GM21367 (cell line): ENCODE results near the gene ZMYM3.

Experiments used
- ATAC-seq: cut with Tn5 transposase; IDR thresholded peaks from one replicate; pipeline ENCODE4 v1.9.1; 2021; ENCODE audit not compliant: unreplicated experiment

The ZMYM3 gene

DNA sequence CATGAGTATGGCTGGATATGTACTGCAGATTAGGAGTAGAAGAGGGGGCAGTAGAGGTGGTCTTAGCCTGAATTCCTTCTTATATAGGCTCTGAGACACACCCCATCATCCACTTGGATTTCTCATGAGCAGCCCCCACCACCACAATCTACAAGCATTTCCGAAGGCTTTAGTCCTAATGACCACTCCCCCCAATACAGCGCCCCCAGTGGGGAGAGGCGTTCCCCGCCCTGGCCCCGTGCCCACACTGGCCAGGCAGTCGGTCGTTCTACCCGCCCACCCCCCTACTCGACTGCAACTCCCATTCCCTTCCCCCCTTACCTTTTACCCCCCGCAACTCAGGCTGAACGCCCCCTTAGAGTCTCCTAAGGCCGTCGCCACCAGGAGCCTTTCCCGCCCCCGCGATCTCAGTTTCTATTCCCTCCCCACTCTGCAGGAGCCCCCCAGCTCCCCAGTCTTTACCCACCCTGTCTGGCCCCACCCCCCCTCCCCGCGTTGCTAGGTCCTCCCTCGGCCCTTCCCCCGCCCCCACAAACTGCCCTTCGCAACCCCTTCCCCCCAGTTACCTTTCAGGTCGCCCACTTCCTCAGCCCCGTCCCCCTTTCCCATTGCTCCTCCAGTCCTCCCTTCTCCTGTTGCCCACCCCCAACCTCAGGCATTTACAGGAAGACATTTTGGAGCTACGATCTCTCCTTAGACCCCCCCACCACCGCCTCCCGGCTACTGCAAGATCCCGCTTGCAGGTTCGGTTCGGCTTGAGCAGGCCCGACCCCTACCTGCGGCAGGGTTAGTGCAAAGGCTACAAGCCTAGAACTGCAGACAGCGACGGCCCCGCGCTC is 468 bp downstream of the ZMYM3 start:
- ATAC-seq, result no peak

- ATAC-seq, result no peak
Measured at GRCh38 chrX:71252221-71252620, 1.7 kb downstream of the ZMYM3 start.

DNA sequence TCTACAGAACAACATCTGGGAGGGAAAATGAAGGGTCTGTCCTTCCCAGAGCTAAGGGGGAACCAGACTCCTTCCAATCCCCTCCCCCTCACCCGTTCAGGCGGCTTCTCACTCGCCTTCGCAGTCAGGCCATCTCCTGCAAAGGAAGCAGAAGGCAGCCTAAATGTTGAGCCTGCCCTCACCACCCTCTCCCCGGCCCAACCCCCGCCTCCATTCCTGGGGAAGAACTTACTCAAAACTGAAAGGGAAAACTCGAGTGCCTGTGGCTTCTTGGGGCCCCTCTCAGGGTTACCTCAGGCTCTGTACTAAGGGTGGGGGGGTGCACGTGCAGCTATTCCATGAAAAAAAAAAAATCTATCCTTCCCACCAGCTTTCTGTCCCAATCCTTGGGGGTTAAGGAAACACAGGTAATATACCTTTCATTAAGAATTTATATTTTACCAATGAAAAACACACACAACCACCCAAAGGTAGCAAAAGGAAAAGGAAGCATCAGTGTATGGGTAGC is 2.4 kb downstream of the ZMYM3 start:
- ATAC-seq, result no peak

GRCh38 chrX:71250841-71251240 is 3.1 kb downstream of the ZMYM3 start:
- ATAC-seq, result no peak

- ATAC-seq, result no peak
Measured at GRCh38 chrX:71245159-71245558, 8.8 kb downstream of the ZMYM3 start.

- ATAC-seq, result no peak
Measured at GRCh38 chrX:71244359-71245128, 9.4 kb downstream of the ZMYM3 start.

DNA sequence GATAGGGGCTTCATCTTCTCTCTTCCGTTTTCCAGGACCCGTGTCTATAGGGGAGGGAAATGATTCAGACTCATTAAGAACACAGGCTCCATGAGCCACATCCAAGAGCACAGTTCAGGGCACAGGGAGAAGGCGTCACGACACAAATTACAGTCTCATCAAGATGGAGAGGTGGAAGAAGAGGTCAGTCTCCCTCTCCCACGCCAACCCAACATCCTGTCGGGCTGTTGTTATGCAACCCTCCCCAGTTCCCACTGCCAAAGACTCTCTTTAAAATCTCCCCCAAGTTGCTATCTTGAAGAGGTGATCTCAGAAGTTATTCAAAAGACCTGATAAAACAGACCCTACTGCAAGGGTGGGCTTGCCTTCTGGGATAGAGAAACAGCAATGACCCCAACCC is 12.6 kb downstream of the ZMYM3 start:
- ATAC-seq, result no peak

DNA sequence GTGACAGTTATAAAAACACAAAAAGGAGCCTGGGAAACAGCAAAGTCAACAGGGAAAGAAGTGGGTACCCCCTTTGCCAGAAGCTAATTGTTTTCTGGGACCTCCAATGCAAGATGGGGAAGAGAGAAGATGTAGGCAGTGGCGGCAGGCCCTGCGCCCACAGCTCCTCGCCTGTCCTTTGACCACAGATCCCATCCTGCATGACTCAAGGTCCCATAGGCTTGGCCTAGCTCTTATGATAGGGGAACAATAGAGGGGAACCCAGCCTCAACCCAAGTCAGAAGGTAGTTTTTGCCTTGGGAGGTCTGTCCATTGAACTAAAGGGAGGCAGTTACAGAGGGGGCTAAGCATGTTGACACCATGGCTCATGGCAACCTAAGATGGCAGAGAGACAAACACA is 14.2 kb downstream of the ZMYM3 start:
- ATAC-seq, result no peak

- no peak for ATAC-seq
Measured at GRCh38 chrX:71236836-71237235, 17.1 kb downstream of the ZMYM3 start.

- no peak for ATAC-seq
Measured at GRCh38 chrX:71235482-71235881, 18.5 kb downstream of the ZMYM3 start.

DNA sequence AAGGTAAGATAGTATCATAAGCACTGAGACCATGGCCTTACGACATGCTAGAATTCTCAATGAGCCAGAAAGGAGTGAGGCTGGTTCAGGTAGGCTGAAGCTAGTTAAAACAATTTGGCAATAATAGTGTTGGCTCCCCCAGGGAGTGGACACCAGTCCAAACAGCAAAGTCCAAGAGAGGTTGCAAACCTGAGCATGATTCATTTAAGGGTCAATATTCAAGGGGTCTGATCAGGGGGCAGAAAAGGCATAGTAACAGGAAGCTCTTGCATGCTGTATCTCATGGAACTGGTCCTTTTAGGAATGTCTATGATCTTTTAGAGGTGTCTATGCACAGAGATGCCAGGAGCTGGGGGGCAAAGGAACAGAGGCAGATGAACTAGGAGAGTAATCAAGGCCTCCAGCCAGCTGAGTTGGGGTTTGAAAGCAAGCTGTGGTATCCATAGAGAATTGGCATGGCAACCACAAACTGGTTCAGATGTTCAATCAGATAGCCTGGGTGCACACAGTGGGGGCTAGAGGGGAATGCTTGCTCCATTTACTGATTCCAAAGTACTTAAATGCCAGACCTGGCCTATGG is 25.8 kb downstream of the ZMYM3 start:
- ATAC-seq, result no peak

- ATAC-seq, result no peak
Measured at GRCh38 chrX:71227370-71228062, 26.4 kb downstream of the ZMYM3 start.

GRCh38 chrX:71225676-71226075 is 28.3 kb downstream of the ZMYM3 start:
- ATAC-seq, result no peak

DNA sequence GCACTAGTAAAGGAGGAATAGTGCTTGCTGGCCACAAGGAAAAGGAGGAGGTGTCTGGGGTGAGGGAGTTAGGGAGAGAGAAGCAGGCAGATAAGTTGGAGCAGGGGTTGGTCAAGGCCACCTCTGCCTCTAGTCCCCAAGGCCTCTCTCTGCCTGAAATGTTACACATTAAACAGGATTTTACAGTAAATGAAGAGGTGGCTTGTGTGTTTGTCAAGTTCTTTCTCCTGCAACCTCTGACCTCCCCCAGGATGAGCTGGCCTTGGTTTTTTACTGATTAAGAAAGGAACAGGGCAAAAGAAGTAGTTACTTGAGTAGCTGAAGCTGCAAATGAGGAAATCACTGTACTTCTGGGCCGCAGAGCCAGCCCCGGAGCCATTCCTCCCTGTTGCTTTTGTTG is 28.9 kb downstream of the ZMYM3 start:
- ATAC-seq, result no peak

DNA sequence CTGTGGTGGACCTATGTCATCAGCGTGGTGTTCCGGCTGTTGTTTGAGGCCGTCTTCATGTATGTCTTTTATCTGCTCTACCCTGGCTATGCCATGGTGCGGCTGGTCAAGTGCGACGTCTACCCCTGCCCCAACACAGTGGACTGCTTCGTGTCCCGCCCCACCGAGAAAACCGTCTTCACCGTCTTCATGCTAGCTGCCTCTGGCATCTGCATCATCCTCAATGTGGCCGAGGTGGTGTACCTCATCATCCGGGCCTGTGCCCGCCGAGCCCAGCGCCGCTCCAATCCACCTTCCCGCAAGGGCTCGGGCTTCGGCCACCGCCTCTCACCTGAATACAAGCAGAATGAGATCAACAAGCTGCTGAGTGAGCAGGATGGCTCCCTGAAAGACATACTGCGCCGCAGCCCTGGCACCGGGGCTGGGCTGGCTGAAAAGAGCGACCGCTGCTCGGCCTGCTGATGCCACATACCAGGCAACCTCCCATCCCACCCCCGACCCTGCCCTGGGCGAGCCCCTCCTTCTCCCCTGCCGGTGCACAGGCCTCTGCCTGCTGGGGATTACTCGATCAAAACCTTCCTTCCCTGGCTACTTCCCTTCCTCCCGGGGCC is 29.7 kb downstream of the ZMYM3 start:
- ATAC-seq, result no peak

GRCh38 chrX:71222929-71223328 is 31.0 kb downstream of the ZMYM3 start, which contains the start of gene GJB1:
GJB1 (plus strand) TSS chrX:71223224; CDS start chrX:71223708, 484 bp downstream.
- no peak for ATAC-seq

DNA sequence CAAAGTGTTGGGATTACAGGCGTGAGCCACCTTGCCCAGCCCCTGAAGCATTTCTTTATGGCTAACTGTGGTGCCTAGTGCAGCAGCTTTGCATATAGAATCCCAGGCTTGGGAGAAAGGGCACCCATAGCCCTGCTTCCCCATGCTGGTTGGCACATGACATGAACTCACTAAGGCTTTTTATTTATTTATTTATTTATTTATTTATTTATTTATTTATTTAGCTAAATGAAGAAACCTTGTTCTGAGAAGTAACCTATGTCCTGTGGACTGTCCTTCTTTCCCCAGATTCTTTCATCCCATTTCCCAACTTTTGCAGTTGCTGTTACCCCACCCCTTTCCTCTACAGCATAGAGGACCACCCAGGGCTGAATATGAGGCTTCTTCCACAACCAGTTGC is 32.8 kb downstream of the ZMYM3 start:
- no peak for ATAC-seq

GRCh38 chrX:71217298-71217697 is 36.6 kb downstream of the ZMYM3 start:
- no peak for ATAC-seq

GRCh38 chrX:71216485-71216884 is 37.5 kb downstream of the ZMYM3 start:
- no peak for ATAC-seq

GRCh38 chrX:71215338-71215912 is 38.5 kb downstream of the ZMYM3 start:
- ATAC-seq, result no peak
